HFFc6 (cell line): ENCODE results near the gene TMEM141. TPM values are rescaled to one million over a fixed set of nuclear protein-coding genes. Genes with fewer than 3 reads are reported as not detected.
"Not testable (repeated sequence)": the region's sequence is repeated elsewhere in the genome, so short reads cannot be mapped to it uniquely, and the experiment has no call there.

Experiments used
- DNase-seq: peaks from one replicate; pipeline ENCODE4 v3.0.0-alpha.2; 2018
- H3K27ac Mint-ChIP-seq: 2 replicates; pipeline ENCODE4 v1.8.0; 2020; ENCODE audit warnings: mild to moderate bottlenecking, mixed read lengths
- H3K27me3 Mint-ChIP-seq: 2 replicates; pipeline ENCODE4 v1.8.0; 2021; ENCODE audit warnings: mild to moderate bottlenecking, moderate library complexity, mixed read lengths; ENCODE audit not compliant: insufficient read depth
- H3K36me3 Mint-ChIP-seq: 2 replicates; pipeline ENCODE4 v1.8.0; 2021; ENCODE audit warnings: low read depth, mixed read lengths
- H3K4me1 Mint-ChIP-seq: 2 replicates; pipeline ENCODE4 v1.8.0; 2020; ENCODE audit warnings: low read depth, mixed read lengths
- H3K4me3 Mint-ChIP-seq: 2 replicates; pipeline ENCODE4 v1.8.0; 2020; ENCODE audit warnings: mild to moderate bottlenecking, moderate library complexity, mixed read lengths
- H3K9me3 Mint-ChIP-seq: 2 replicates; pipeline ENCODE4 v1.8.0; 2020; ENCODE audit warnings: mild to moderate bottlenecking, mixed read lengths
- total RNA-seq, 6 experiments: library from RNA; stranded (reverse); fragmentation: NEBNext Ultra II Directional; extraction: Animal tissue kit (Norgen Biotek cat#: 25700); gene quantifications; 2 replicates in 1 of 6; 3 replicates in 5 of 6; pipeline ENCODE4 v1.2.3, GENCODE V29; 2021
- TF ChIP-seq, protein P1 (sequence below): fragments of 200-600 bp; sonication (generic); IDR thresholded peaks from 2 replicates; pipeline ENCODE4 v1.5.0; 2021; ENCODE audit warnings: antibody characterized with exemption, mild to moderate bottlenecking

TMEM141 gene
- total RNA-seq, 6 experiments from 2014 or later = 46.1 to 62.2 (median 52.6) TPM

DNA sequence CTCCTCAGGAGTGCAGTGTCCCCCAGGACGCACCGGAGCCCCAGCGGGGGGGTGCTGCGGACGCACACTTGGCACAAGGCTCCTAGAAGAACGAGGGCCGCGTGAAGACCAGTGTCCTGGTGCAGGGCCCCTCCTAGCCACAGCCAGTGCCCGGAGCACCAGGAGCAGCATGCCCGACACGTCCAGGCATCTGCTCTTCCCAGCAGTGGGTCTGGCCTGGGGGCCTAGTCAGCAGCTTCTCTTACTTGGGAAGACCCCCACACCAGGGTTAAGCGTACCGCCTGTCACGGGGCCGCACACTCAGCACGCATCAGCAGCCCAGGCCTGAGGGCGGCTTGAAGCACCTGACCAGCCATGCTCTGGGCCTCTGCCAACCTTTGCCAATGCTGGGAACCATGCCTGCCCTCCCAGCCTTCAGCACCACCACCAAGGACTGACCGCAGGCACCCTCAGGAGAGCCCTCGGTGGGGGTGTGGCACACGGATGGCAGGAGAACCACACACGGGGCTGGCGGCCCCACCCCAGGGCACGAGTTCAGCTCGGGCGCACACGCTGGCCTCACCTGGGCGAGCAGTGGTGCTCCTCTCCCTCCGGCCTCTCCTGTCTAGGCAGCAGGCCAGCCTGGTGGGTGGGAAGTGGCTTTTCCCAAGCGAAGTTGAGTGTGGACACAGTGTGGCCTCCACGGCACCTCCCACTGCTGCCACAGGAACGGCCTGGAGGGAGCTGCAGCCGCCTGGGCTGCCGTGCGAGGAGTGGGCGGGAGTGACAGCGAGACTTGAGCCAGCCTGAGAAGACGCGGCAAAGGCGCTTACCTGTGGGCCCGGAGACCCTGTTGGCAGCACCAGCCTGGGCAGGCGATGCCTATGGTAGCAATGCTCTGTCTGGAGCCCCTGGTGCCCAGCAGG is 39.1 kb downstream of the TMEM141 start:
- TF ChIP-seq, protein P1, sequence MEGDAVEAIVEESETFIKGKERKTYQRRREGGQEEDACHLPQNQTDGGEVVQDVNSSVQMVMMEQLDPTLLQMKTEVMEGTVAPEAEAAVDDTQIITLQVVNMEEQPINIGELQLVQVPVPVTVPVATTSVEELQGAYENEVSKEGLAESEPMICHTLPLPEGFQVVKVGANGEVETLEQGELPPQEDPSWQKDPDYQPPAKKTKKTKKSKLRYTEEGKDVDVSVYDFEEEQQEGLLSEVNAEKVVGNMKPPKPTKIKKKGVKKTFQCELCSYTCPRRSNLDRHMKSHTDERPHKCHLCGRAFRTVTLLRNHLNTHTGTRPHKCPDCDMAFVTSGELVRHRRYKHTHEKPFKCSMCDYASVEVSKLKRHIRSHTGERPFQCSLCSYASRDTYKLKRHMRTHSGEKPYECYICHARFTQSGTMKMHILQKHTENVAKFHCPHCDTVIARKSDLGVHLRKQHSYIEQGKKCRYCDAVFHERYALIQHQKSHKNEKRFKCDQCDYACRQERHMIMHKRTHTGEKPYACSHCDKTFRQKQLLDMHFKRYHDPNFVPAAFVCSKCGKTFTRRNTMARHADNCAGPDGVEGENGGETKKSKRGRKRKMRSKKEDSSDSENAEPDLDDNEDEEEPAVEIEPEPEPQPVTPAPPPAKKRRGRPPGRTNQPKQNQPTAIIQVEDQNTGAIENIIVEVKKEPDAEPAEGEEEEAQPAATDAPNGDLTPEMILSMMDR = no peak
- H3K9me3 Mint-ChIP-seq = no peaks in the 10 kb centered on the region
- no peaks in the 10 kb centered on the region for H3K4me1 Mint-ChIP-seq
- H3K36me3 Mint-ChIP-seq = no peaks in the 10 kb centered on the region
- H3K27ac Mint-ChIP-seq = no peak overlapping the region
- no peak overlapping the region for H3K4me3 Mint-ChIP-seq
- H3K27me3 Mint-ChIP-seq = no peaks in the 10 kb centered on the region; the same call in none of the 2 replicates
- DNase-seq = no peak

DNA sequence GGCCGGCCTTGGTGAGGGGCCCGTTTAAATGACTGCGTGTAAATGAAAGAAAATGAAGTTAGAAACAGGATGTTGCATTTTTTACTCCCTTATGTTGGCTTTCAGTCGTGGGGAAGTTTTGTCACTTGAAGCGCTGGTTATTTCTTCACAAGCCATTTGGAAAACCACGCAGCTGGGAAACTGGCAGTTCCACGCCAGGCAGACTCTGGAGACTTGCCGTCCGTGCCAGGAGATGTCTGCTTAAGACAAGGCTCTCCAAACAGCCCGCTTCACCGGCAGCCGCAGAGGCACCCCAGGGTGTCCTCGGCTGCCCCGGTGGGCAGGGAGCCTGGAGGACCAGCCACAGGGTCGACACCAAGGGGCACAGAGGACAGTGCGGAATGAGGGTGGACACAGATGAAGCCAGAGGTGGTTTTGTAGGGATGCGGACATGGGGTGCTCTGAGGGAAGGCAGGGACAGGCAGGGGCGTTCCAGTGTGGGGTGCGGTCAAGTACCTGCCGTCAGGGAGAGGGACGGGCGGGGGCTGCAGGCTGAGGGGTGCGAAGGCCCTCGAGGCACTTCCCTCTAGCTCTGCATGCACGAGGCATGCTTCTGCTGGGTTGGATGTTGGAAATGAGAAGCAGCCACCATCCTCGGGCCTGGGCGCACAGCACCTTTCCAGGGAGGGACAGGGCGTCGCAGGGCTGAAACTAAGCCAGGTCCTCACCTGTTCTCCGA is 40.0 kb downstream of the TMEM141 start:
- no peak overlapping the region for H3K27ac Mint-ChIP-seq
- H3K9me3 Mint-ChIP-seq = no peaks in the 10 kb centered on the region
- no peaks in the 10 kb centered on the region; the same call in none of the 2 replicates for H3K27me3 Mint-ChIP-seq
- DNase-seq = no peak
- TF ChIP-seq, protein P1 = no peak
- no peak overlapping the region for H3K4me3 Mint-ChIP-seq
- H3K36me3 Mint-ChIP-seq = no peaks in the 10 kb centered on the region
- H3K4me1 Mint-ChIP-seq = no peaks in the 10 kb centered on the region

DNA sequence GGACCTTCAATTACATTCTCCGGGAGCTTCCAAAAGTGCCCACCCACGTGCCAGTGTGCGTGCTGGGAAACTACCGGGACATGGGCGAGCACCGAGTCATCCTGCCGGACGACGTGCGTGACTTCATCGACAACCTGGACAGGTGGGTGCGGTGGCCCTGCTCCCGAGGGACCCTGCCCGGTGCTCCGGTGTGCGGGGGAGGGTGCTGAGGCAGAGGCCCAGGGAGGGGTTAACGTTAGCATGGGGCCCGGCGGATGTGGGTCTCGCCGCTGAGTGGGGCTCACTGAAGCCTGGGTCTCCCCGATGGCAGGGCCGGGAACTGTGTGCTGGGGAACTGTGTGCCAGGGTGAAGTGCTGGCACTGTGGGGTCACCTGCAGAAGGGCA is 40.6 kb downstream of the TMEM141 start:
- Mint-ChIP-seq H3K9me3 (no peaks in the 10 kb centered on the region), H3K36me3 (no peaks in the 10 kb centered on the region), H3K27me3 (no peaks in the 10 kb centered on the region; the same call in none of the 2 replicates), H3K4me3 (no peak overlapping the region), H3K4me1 (no peaks in the 10 kb centered on the region), H3K27ac (no peak overlapping the region)
- TF ChIP-seq, protein P1 = no peak
- no peak for DNase-seq

DNA sequence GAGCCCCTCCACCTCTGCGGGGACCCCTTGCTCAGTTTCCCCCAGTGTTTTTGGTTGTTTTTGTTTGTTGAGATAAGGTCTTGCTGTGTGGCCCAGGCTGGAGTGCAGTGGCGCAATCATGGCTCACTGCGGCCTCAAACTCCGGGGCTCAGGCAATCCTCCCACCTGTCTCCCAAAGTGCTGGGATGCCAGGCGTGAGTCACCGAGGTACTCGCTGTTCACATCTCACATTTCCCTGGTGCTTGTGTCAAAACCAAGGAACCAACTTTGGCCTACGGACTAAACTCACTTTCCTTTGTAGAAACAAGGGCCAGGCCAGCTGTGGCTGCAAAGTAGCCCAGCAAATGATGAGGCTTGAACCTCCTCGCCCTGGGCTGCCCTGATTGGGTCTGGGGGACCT is 41.4 kb downstream of the TMEM141 start:
- TF ChIP-seq, protein P1 = no peak
- no peak overlapping the region for H3K27ac Mint-ChIP-seq
- no peaks in the 10 kb centered on the region for H3K4me1 Mint-ChIP-seq
- no peak for DNase-seq
- no peaks in the 10 kb centered on the region for H3K9me3 Mint-ChIP-seq
- no peaks in the 10 kb centered on the region; the same call in none of the 2 replicates for H3K27me3 Mint-ChIP-seq
- no peak overlapping the region for H3K4me3 Mint-ChIP-seq
- no peaks in the 10 kb centered on the region for H3K36me3 Mint-ChIP-seq

DNA sequence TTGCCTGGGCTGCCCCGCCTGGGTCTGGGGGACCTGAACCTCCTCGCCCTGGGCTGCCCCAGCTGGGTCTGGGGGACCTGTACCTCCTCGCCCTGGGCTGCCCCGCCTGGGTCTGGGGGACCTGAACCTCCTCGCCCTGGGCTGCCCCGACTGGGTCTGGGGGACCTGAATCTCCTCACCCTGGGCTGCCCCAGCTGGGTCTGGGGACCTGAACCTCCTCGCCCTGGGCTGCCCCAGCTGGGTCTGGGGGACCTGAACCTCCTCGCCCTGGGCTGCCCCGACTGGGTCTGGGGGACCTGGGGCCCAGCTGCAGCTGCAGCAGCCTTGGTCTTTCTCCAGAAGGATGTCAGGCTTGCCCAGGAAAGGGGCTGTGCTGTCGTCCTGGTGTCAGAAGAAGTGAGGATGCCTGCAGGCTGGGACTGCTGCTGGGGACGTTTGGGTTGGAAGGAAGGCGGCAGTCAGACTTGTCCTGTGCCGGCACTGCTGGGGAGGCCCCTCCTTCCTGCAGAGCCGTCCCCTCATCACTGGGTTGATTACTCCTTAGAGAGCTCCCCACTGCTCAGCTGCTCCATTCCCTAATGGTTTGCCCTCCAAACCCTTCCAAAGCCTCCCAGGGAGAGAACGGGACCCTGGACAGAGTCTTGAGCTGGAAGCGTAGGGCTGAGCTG is 42.4 kb downstream of the TMEM141 start:
- H3K27me3 Mint-ChIP-seq, H3K9me3 Mint-ChIP-seq, H3K27ac Mint-ChIP-seq, H3K4me1 Mint-ChIP-seq, DNase-seq, H3K4me3 Mint-ChIP-seq, H3K36me3 Mint-ChIP-seq: not testable (repeated sequence)
